Diencephalon (tissue), 1 donor: ENCODE results near the gene GZMH. TPM values are rescaled to one million over a fixed set of nuclear protein-coding genes. Genes with fewer than 3 reads are reported as not detected.

Source experiments
- total RNA-seq: library from RNA; depleted of rRNA; stranded (reverse); fragments of >200 nt; gene quantifications from one replicate; pipeline ENCODE4 v1.2.3, GENCODE V29; 2014

GZMH gene
- total RNA-seq, result not detected

GRCh38 chr14:24609655-24610344 lies at the start of gene GZMH:
TSS of gene GZMH (minus strand) at chr14:24609685. CDS start at chr14:24609613, 72 bp downstream.

GRCh38 chr14:24634158-24634557 lies 24.7 kb upstream of the GZMH start, which contains the start of gene GZMB:
TSS of gene GZMB (minus strand) at chr14:24634190. CDS start at chr14:24634160, 30 bp downstream.

GRCh38 chr14:24576182-24576581 lies 33.3 kb downstream of the GZMH start, which contains the start of gene CTSG:
TSS of gene CTSG (minus strand) at chr14:24576250. CDS start at chr14:24576223, 27 bp downstream.

Other genes starting within 250 kb of the GZMH start
- gene NFATC4, start 241.5 kb downstream of the GZMH start, total RNA-seq, result 5.5 TPM
- gene NYNRIN, start 210.7 kb downstream of the GZMH start, total RNA-seq, result 13.8 TPM
- 0.46 TPM for gene CBLN3, start 180.0 kb downstream of the GZMH start, total RNA-seq
- 15.7 TPM for gene KHNYN, start 179.7 kb downstream of the GZMH start, total RNA-seq
- 22.4 TPM for gene SDR39U1, start 166.9 kb downstream of the GZMH start, total RNA-seq
- not detected for gene CMA1, start 101.4 kb downstream of the GZMH start, total RNA-seq
- 1.6 TPM for gene CTSG, start 33.4 kb downstream of the GZMH start, total RNA-seq
- gene GZMB, start 24.5 kb upstream of the GZMH start, total RNA-seq, result not detected